HG03432 (cell line): ENCODE measurements around the gene MEGF11.

Experiments
- ATAC-seq: cut with Tn5 transposase; IDR thresholded peaks from one replicate; pipeline ENCODE4 v1.9.1; 2021; ENCODE audit warnings: mild to moderate bottlenecking, moderate library complexity; ENCODE audit not compliant: unreplicated experiment

MEGF11 gene

DNA sequence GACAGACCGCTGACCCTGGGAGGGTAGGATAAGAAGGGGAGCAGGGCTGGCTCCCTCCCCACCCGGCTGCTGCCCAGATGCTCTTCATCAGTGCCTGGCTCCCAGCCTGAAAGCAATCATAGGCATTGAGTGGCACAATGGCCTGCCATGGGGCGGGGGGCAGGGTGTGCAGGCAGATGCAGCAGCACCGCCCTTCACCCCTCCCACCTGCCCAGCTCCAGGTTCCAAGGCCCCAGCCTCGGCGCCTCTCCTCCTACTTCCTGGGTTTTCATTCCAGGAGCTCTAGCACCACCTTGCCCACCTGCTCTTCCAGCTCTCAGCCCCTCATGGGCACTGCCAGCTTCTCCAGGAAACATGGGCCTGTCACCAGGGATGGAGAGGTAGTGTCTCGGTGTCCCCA lies 101.7 kb downstream of the MEGF11 start:
- ATAC-seq: no peak

DNA sequence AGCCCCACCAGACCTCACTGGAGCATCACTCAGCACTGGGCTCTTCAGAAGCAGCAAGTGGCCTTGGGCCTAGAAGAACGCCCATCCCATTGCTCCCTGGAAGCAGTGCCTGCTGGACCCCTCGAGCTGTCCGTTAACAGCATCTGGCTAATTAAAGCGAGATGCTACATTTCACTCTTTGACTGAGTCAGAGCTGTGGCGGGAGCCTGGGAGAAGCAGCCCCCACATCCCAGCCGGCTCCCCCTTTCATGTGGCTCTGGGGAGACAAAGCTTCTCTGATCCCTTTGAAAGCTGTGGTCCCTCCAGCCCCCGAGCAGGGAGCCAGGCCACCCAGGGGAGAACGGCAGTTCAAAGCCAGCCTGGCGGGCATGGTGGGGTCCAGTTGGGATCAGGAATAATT lies 103.7 kb downstream of the MEGF11 start:
- no peak for ATAC-seq

DNA sequence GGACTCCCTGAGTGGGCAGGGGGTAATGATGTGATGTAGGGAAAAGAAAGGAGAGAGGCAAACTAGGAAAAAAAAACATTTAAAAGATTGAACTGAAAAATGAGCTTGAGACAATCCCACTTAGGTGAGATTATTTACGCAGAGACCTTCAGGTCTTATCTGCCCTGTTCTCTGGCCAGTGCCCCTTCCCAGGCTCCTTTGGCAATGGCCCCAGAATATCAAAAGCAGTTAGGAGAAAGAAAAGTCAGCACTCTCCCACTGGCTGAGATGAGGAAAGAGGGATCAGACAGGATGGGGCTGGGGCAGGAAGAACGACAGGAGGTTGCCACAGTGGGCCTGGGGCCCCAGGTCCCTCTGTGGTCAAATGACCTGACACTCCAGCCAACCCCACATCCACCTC lies 105.4 kb downstream of the MEGF11 start:
- ATAC-seq: no peak

DNA sequence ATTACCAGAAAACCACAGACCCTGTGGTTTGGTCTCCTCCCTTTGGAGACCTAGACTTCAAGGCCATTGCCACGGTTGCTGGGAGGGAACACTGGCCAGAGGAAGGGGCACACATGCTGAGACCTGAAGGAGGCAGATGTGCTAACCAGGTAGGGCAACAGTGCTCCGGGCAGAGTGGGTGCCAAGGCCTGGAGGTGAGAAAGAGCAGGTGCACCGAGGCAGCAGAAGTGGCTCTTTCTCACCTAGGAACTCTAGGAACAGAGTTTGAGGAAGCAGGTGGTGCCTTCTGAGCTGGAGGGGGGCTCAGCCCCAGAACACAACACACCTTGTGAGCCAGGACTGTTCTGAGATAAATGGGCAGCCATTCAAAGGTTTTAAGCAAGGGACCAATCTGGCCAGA lies 106.1 kb downstream of the MEGF11 start:
- no peak for ATAC-seq

DNA sequence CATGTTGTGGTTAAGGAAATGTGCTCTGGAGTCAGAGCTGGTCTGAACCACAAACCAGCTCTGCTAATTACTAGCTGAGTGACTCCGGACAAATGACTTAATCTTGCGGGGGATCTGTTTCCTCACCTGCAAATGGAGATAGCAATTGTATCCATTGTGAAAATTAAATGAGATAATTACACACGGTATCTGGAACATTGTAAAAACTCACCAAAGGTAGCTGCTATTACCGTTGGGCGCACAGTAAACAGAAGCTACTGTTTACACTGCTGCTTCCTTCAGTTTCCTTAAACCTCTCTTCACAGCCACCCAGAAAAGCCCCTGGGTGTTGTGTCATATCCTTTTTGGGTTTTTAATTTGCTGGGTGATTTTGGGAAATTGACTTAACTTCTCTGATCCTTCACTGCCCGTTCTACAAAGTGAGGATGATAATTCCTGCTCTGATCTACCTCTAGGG lies 107.8 kb downstream of the MEGF11 start:
- no peak for ATAC-seq

DNA sequence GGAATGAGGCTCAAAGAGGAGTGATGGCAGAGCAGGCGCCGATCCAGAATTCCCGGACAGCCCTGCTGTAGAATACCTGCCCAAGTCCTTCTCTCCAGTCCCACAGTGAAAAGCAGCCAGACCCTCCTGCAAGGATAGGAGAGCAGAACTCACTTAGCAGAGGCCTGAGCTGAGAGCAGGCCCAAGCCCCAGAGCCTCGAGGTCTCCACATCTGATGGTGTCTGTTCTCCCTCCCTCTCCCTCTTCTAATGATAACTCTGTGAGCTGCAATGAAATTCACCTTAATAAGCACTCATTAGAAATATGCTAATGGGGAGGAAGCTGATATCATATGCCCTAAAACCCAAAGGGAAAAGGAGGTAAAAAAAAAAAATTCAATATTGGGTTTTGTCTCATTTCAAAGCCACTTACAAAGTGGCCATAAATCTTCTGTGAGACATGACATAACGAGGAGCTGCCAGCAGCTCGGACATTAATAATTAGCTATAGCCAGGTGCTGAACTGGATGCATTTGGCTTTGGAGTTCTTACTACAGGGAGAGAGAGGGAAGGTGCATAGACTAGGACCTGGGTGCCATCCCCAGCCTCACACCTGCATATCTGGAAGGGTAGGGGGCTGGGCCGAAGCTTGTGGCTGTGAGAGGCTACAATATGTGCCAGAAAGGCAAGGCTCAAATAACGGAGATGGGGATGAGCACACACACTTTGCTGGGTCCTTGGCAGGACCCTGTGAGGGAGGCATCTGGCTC lies 108.4 kb downstream of the MEGF11 start:
- ATAC-seq: no peak

DNA sequence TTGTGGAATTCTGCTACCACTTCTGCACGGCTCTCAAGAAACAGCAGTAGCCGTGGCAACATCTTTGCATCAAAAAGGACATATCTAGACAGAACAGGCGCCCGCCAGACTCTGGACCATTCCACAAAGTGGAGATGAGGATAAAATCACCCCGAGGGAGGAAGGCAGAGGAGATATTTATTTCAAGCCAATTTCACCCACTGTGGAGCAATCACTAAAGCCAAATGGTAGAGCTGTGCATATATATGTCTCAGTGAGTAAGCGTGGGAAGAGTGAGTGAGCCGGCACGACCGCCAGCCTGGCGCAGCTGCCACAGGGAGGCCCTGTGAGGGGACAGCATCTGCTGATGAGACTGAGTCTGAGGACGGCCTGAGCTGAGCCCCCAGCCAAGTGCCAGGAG lies 111.3 kb downstream of the MEGF11 start:
- ATAC-seq: no peak

DNA sequence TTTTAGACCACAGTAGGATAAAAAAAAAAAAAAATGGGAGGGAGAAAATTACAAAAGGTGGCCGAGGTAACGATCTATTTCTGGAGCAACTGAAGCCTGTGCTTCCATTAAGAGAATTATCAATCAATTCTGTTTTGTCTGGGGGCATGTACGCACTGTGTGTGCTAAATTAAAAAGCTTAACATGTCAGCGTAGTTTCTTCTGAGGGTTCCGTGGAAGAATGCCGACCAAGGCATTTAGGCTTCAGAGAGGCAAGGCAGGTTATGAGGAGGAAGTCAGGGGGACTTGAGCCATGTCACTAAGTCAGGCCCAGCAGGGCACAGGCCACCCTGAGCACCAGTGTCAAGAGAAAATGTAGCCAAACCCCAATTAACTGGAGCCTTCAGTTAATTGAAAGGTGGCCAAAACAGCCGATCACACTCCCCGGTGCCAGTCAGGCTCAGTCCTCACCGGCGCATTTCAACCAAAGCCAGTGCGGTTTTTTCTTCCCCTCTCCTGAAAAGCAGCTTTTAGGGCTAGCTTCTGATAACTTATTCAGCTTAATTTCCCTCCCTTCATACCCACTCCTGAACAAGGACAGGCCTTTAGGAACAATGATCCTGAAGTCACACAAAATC lies 113.9 kb downstream of the MEGF11 start:
- ATAC-seq: no peak

DNA sequence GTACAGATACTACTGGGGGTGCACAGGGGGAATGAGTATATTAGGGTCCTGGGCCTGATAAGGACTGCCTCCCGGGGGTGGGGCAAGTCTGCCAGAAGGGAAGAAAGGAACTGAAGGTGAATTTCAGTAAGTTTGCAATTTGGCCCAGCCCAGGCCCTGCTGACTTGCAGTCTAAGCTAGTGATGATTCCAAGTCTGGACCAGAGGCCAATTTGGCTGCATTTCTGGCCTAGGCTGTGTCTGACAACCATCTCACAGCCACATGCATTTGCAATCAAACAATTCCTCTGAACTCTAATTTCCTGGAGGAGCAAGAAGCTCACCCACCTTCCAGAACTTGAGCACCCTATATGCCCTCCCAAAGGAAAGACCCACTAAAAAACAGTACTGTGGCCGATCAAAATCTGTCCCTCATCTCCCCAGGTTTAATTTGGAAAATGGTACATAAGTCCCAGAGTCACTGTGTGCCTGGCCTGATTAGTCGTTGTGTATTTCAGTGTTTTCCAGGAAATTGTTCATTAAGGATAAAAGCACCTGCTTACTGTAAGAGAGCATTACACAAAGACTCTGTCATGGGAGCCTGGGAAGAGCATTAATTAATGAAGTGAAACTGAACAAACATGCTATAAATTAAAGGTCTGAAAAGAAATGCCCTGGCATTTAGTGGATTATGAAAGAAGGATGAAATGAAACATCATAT lies 114.5 kb downstream of the MEGF11 start:
- ATAC-seq: no peak

DNA sequence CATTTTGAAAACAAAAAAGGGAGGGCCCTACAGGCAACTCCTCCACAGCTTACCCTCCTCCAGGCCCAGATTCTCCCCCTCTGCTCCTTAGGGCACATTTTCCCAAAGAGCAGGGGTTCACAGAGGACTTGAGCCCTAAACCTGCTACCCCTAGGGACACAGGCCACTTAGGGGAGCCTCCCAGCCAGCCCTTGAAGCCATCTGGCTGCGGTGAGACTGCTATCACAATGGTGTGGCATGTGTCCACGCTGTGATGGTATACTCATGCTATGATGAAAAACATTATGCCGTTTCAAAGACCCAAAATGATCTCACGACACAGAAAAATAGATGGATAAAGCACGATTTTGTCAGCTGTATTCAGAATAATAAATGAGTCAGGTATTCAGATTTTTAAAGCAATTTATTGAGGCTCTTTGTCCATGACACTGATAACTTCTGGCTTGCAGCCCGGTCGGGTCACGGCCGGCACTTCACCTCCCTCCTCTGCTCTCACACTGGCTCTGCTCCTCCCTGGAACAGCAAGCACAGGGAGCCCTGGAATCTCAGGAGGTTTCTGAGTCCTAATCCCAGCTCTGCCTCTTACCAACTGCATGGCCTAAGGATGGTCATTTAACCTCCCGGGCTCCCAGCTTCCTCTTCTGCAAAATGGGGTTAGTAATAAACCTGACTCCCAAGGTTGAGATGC lies 115.3 kb downstream of the MEGF11 start:
- no peak for ATAC-seq

DNA sequence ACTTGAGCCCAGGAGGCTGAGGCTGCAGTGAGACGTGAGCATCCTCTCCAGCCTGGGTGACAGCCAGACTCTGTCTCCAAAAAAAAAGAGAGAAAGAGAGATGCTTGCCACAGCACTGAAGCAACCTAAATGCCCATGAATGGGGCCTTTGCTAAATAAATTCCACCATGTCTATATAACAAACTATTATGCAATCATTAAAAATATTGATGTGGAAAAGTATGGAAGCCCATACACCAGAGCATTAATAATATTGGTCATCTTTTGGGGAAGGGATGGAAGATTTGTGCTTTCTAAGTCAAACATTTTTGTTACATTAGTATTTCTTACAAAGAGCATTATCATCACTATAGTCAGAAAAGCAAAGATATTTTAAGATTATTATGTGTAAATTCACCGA lies 116.6 kb downstream of the MEGF11 start:
- ATAC-seq: no peak

DNA sequence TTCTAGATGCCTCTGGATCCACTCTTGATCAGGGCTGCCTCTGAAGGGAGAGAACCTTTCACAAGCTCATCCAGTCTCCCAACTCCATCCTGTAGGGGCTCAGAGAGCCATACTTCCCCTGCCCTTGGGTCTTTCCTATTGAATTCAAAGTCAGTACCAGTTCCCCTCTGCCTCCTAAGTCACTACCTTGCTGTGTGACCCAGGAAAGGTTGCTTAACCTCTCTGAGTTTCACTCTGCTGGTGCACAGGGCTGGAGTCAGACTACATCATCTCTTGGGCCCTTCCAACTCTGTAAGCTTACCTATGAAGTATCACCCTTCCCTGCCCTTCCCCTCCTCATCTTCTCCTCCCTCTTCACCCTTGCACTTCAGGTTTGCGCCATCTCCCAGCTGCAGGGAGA lies 117.9 kb downstream of the MEGF11 start:
- ATAC-seq: no peak

DNA sequence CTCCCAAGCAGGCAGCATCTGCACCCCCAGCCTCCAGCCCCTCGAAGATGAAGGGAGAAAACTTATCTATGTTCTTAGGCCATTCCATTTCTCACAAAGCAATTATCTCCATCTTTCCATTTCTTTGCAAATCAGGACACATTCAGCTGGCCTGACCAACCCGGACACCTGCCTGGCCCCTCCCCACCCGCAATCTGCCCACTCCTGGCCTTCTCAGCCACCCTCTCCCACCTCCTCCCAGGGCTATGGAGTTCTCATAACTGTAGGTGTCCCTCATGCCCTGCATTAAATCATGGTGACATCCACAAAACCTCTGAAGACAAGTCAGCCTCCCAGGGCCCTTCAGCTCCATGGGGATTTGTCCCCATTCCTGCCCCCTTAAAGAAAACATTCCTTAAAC lies 119.3 kb downstream of the MEGF11 start:
- no peak for ATAC-seq

DNA sequence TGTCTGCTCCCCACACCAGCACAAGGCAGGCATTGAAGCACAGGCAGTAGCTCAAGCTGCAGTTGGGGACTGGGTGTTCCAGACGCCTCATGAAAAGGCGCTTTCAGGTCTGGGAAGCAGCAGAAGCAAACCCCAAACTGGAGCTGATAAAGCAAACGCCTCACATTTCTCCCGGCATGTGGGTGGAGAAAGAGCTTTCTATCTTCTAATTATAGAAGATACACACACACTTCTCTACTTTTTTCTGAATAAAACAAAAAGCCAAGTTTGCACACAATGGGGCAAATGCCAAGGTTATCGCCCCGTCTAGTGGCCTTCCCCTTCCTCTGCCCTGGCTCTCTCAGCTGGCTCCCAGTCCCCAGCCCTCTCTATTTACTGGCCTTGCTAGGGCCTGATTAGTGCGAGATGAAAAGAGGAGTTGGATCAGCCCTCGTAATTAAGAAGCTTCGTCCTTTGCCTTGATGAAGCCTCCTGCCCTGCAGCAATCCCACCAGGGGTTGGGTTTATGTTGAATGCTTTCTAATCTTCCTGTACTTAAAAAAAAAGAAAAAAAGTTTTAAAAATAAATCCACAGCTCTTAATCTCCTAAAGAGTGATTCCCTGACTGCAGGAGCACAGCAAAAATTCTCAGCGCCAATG lies 120.2 kb downstream of the MEGF11 start:
- no peak for ATAC-seq

DNA sequence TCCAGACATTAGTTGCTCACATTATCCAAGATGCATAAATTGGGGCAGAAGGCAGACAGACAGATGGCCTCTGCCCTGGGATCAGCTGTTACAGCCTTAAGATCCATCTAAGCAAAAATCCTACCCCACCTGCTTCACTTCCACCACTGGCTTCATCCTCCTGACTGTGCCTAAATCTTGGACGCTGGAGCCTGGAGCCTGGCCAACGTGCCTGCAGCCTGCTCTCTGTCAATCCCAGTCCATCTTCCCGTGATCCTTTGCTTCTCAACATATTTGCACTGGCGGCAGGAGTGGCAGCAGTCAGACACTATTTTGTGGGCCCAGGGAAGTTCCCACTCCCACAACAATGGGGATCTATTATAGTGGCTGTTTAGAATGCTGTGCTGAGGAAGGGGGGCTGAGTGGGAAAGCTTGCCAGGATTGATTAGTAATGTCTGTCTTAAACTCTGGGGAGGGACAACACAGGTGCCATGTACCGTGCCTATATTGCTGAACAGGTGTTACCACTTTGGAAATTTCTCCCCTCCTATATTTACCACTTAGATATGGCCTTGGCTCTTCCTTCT lies 121.2 kb downstream of the MEGF11 start:
- no peak for ATAC-seq

DNA sequence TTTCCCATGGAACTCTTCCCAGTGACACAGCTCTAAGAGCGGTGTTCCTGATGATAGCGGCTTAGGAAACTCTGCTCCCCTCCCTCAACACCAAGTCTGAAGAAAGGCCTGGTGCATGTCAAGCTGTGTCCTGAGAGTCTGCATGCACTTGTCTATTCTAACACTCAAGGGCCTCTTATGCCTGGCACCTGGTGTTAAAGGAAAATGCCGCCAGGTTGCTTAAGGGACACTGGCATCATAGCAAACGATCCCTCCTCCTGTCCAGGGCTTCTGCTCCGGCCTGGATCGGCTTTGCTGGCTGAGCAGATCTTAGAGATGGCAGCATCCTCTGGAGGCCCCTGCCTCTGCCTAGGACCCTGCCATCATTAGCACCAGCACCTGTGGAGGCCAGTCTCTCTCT lies 121.7 kb downstream of the MEGF11 start:
- no peak for ATAC-seq

DNA sequence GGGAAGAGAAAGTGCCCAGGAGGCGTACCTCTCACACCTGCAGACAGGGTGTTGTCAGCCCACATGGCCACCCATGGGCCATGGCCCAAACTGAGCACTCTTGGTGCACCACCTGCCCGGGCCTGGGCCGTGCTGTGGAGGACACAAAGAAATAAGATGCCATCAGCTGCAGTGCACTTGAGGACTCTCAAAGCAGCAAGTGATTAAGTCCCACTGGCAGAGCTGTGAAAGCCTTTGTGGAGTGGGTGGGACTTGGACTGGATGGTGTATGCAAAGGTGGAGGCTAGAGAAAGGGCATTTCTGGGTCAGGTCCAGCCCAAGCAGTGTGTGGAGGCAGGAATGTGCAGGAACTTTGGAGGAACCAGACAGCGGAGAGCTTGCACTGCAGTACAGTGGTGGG lies 122.3 kb downstream of the MEGF11 start:
- no peak for ATAC-seq

DNA sequence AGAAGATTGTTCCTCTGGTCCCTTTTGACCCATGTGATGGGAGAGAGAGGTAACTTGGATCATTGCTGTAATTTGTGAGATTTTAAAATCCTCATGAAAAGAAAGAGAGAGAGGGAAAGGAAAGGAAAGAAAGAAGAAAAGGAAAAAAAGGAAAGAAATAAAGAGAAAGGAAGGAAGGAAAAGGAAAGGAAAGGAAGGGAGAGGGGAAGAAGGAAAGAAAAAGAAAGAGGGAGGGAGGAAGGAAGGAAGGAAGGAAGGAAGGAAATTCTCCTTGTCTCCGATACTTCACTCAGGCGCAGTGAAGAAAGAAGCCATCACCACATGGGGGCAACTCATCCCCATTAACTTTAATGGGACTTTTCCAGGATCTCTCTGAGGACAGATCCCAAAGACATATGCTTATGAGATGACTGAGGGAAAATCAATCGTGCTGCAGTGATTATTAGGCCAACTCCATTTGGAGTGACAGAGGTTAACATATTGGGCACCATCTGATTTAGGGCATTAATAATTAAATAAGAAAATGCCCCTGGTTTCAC lies 123.0 kb downstream of the MEGF11 start:
- ATAC-seq: no peak

DNA sequence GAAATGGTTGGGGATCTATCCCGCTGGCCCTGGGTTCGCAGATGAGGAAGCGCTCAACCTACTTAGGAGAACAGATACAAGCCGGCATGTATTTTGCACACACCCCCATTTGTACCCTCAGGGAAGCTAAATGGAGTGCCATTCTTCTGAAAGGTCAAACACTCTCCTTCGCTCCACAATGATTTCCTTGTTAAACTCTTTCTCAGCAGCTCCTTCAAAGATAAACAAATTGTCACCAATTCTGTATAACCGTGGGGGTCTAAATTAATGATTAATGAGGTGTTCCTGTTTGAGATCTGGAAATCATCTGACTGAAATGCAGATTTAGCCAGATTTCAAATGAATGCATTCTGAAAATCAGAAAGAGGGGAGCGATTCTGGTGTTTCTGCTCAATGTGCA lies 124.0 kb downstream of the MEGF11 start:
- ATAC-seq: no peak

DNA sequence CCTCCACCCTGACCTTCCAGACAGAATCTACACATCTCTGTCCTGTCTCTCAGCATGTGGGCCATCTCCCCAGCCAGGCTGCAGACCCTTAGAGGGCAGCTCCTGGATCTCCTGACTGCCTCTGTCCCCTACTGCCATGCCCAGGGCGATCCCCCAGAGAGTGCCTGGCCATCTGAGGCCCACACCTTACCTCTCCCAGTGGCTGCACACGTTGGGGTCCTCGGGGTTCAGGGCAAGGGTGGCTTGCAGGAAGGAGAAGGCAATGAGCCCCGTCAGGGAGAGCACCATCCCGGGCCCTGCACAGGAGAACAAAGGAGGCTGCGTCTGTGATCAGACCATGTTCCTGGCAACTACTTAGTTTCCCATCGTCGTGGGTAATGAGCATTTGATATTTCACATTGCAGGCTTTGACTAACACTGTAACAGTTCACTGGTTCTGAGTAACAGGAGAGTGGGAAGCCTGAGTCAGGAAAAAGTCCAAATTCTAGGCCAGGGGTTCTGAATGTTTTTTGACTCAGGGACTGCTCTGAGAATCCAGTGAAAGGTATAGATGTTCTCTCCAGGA lies 125.4 kb downstream of the MEGF11 start:
- ATAC-seq: no peak
